ENCODE measurements around the gene CBLC. TPM values are rescaled to one million over a fixed set of nuclear protein-coding genes. Genes with fewer than 3 reads are reported as not detected.
A peak's percentile ranks its signal among the peaks of the same experiment; 100 is the strongest.

CBLC gene
- polyA plus RNA-seq, 1 of the 3 experiments (the other 2 are of a cell fraction) = not detected

DNA sequence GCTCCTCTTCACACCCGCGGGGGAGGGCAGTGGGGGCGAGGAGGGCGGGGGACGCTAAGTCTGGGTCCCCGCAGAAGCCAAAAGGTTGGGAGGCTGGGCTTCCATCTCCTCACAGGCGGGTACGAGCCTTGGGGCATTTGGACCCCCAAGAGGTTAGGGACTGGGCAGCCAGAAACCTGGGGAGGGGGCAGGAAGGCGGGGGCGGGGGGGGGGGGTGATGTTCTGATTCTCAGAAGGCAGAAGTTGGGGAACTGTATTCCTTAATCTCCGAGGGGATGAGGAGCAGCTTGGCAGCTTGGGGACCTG, 24.1 kb upstream of the CBLC start:
- DNase-seq = no peak
- Histone ChIP-seq H3K36me3 (replicated peaks in 1 of 2; ENCODE audit: control insufficient read depth in 1 of 2, insufficient read depth in 2 of 2, low read length in 1 of 2) (peaks cover 9 to 17% of the 10 kb centered on the region in 2 experiments), H3K9ac (no peak overlapping the region; the same call in 1 of the 2 replicates), H3K27ac (ENCODE audit: low read depth in 2 of 2, low read length in 1 of 2) (peak overlapping the region; percentile 64 to 70), H3K79me2 (ENCODE audit: insufficient read depth) (peaks cover 30% of the 10 kb centered on the region), H3K9me2 (no peaks in the 10 kb centered on the region), H3K4me3 (ENCODE audit: low read depth in 2 of 2, low read length in 1 of 2) (peak overlapping the region; percentile 31 to 54; a peak in 3 of 4 replicates), H3K4me2 (peak overlapping the region; percentile 83), H3K4me1 (ENCODE audit: control insufficient read depth in 1 of 2, insufficient read depth in 2 of 2, low read depth in 1 of 2, low read length in 1 of 2) (peaks cover 20 to 27% of the 10 kb centered on the region in 2 experiments; a peak in 3 of 4 replicates), H3K27me3 (ENCODE audit: insufficient read depth) (no peaks in the 10 kb centered on the region), H4K20me1 (ENCODE audit: insufficient read depth) (peaks cover 5% of the 10 kb centered on the region; the same call in 1 of the 2 replicates), H3F3A (replicated peaks; ENCODE audit: insufficient read depth) (peaks cover 19% of the 10 kb centered on the region), H3K9me3 (no peaks in the 10 kb centered on the region), H2AFZ (ENCODE audit: low read depth) (no peak overlapping the region)
- POLR2A ChIA-PET = no interaction called here
- CTCF ChIA-PET = interaction anchor here (1.0 to 8.7 kb wide), 5 partner anchors 9 to 183 kb away, joined by 3 to 86 read pairs (median 5); no protein-coding TSS in a partner anchor
- WGBS (ENCODE audit: low lambda C conversion rate) = 0% methylated on average over 8 of the region's 11 CpGs
- TF ChIP-seq FOSL2 (IDR thresholded peaks at IDR 0.05; ENCODE audit: borderline replicate concordance, low read depth) (no peak), TEAD4 (IDR thresholded peaks at IDR 0.05; ENCODE audit: borderline replicate concordance, insufficient read depth) (peak; percentile 4; the same call in 1 of the 2 replicates)

DNA sequence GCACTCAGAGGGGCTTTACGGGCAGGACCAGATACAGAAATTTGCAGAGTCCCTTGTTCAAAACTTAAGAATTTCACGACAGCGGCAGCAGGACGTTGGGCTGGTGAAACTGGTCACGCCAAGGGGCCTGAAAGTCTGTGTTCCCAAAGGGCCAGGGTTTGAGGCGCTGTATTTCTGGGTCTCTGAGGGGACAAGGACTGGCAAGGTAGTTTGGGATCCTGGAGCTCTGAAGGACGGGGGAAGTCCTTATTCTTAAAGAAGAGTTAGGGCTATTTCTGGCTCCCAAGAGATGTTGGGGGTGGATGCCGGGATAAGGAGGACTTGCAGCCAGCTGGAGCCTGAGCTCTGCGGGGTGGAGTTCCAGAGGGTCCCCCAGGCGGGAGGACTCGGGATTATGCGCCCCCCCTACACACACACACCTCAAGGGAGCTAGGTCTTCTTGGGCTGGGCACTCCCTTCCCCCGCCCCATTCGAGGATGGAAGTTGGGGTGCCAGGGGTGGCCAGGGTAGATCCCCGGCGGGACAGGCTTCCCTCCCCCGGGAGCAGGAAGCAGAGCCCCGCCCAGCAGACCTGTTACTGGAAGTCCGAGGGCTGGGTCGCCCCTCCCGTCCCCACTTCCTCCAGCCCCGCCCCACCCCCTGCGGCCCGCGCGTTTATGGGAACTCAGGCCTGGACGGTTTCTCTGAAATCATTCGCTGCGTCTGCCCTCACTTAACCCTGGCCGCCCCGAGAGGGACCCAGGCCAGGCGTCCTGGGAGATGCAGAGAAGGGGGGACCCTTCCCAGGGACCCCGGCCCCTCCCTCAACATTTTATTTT, 23.5 kb upstream of the CBLC start:
- peak overlapping the region; percentile 58; the same call in 1 of the 2 replicates for H2AFZ ChIP-seq (ENCODE audit: low read depth)
- peaks cover 21 to 27% of the 10 kb centered on the region in 2 experiments; a peak in 3 of 4 replicates for H3K4me1 ChIP-seq (ENCODE audit: control insufficient read depth in 1 of 2, insufficient read depth in 2 of 2, low read depth in 1 of 2, low read length in 1 of 2)
- H3K4me2 ChIP-seq = peak overlapping the region; percentile 83
- H3K79me2 ChIP-seq (ENCODE audit: insufficient read depth) = peaks cover 27% of the 10 kb centered on the region
- no peaks in the 10 kb centered on the region for H3K9me3 ChIP-seq
- peaks cover 19% of the 10 kb centered on the region for H3F3A ChIP-seq (replicated peaks; ENCODE audit: insufficient read depth)
- ChIA-PET CTCF (interaction anchor here (1.0 to 8.7 kb wide), 5 partner anchors 16 to 183 kb away, joined by 3 to 86 read pairs (median 5); no protein-coding TSS in a partner anchor), POLR2A (no interaction called here)
- WGBS (ENCODE audit: low lambda C conversion rate) = 5% methylated on average over 25 of the region's 33 CpGs
- peak overlapping the region; percentile 54 for H3K9ac ChIP-seq
- H3K36me3 ChIP-seq (replicated peaks in 1 of 2; ENCODE audit: control insufficient read depth in 1 of 2, insufficient read depth in 2 of 2, low read length in 1 of 2) = peaks cover 9 to 19% of the 10 kb centered on the region in 2 experiments
- peak overlapping the region; percentile 31 to 54 for H3K4me3 ChIP-seq (ENCODE audit: low read depth in 2 of 2, low read length in 1 of 2)
- peaks cover 5% of the 10 kb centered on the region; the same call in 1 of the 2 replicates for H4K20me1 ChIP-seq (ENCODE audit: insufficient read depth)
- no peaks in the 10 kb centered on the region for H3K9me2 ChIP-seq
- TF ChIP-seq NFIC (IDR thresholded peaks at IDR 0.05; ENCODE audit: borderline replicate concordance) (peak; percentile 21; the same call in 1 of the 2 replicates), RXRA (IDR thresholded peaks at IDR 0.05; ENCODE audit: borderline replicate concordance, low read depth) (peak; percentile 62; the same call in 1 of the 2 replicates), TAF1 (IDR thresholded peaks at IDR 0.05; ENCODE audit: borderline replicate concordance, low read depth, low read length) (no peak)
- TF ChIP-seq, protein P1, sequence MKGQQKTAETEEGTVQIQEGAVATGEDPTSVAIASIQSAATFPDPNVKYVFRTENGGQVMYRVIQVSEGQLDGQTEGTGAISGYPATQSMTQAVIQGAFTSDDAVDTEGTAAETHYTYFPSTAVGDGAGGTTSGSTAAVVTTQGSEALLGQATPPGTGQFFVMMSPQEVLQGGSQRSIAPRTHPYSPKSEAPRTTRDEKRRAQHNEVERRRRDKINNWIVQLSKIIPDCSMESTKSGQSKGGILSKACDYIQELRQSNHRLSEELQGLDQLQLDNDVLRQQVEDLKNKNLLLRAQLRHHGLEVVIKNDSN (IDR thresholded peaks at IDR 0.05; ENCODE audit: borderline replicate concordance, low read depth) = peak; percentile 31; the same call in 1 of the 2 replicates
- TF ChIP-seq, protein P2, sequence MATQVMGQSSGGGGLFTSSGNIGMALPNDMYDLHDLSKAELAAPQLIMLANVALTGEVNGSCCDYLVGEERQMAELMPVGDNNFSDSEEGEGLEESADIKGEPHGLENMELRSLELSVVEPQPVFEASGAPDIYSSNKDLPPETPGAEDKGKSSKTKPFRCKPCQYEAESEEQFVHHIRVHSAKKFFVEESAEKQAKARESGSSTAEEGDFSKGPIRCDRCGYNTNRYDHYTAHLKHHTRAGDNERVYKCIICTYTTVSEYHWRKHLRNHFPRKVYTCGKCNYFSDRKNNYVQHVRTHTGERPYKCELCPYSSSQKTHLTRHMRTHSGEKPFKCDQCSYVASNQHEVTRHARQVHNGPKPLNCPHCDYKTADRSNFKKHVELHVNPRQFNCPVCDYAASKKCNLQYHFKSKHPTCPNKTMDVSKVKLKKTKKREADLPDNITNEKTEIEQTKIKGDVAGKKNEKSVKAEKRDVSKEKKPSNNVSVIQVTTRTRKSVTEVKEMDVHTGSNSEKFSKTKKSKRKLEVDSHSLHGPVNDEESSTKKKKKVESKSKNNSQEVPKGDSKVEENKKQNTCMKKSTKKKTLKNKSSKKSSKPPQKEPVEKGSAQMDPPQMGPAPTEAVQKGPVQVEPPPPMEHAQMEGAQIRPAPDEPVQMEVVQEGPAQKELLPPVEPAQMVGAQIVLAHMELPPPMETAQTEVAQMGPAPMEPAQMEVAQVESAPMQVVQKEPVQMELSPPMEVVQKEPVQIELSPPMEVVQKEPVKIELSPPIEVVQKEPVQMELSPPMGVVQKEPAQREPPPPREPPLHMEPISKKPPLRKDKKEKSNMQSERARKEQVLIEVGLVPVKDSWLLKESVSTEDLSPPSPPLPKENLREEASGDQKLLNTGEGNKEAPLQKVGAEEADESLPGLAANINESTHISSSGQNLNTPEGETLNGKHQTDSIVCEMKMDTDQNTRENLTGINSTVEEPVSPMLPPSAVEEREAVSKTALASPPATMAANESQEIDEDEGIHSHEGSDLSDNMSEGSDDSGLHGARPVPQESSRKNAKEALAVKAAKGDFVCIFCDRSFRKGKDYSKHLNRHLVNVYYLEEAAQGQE (IDR thresholded peaks at IDR 0.05; ENCODE audit: low read depth, low read length) = 0 out of 2 replicates have a peak, but pooled peaks have one; percentile 15
- no peaks in the 10 kb centered on the region for H3K27me3 ChIP-seq (ENCODE audit: insufficient read depth)
- peak overlapping the region; percentile 64 to 70 for H3K27ac ChIP-seq (ENCODE audit: low read depth in 2 of 2, low read length in 1 of 2)
- peak; percentile 72 for DNase-seq

Measured in SK-N-SH (cell line).